GM12892 (cell line): ENCODE data around the gene VAV2. TPM values are rescaled to one million over a fixed set of nuclear protein-coding genes. Genes with fewer than 3 reads are reported as not detected.
A peak's percentile ranks its signal among the peaks of the same experiment; 100 is the strongest.

ENCODE experiments used
- DNase-seq: peaks from one replicate; pipeline ENCODE4 v3.0.0; 2011; ENCODE audit not compliant: insufficient read length
- FAIRE-seq: peaks from 2 replicates; lab custom pipeline; 2011; peaks lifted over from hg19 to GRCh38; lab: Jason Lieb, UNC
- POLR2A ChIP-seq: IDR thresholded peaks from 2 replicates; pipeline ENCODE4 v1.6.1; 2011; ENCODE audit warnings: low read depth, low read length, control low read depth
- POLR2AphosphoS5 ChIP-seq: IDR thresholded peaks from 2 replicates; pipeline ENCODE4 v1.6.1; 2011; ENCODE audit warnings: low read depth, low read length, control low read depth
- TAF1 ChIP-seq: IDR thresholded peaks from 2 replicates; pipeline ENCODE4 v1.6.1; 2011; ENCODE audit warnings: low read depth, mild to moderate bottlenecking, control low read depth, low read length, borderline replicate concordance
- polyA plus RNA-seq: library from polyadenylated mRNA; unstranded; fragments of >200 nt; gene quantifications from one replicate; pipeline ENCODE4 v1.2.1, GENCODE V29; 2012; ENCODE audit warnings: missing spikeins, inconsistent platforms; ENCODE audit not compliant: missing spikeins

The VAV2 gene, protein sequence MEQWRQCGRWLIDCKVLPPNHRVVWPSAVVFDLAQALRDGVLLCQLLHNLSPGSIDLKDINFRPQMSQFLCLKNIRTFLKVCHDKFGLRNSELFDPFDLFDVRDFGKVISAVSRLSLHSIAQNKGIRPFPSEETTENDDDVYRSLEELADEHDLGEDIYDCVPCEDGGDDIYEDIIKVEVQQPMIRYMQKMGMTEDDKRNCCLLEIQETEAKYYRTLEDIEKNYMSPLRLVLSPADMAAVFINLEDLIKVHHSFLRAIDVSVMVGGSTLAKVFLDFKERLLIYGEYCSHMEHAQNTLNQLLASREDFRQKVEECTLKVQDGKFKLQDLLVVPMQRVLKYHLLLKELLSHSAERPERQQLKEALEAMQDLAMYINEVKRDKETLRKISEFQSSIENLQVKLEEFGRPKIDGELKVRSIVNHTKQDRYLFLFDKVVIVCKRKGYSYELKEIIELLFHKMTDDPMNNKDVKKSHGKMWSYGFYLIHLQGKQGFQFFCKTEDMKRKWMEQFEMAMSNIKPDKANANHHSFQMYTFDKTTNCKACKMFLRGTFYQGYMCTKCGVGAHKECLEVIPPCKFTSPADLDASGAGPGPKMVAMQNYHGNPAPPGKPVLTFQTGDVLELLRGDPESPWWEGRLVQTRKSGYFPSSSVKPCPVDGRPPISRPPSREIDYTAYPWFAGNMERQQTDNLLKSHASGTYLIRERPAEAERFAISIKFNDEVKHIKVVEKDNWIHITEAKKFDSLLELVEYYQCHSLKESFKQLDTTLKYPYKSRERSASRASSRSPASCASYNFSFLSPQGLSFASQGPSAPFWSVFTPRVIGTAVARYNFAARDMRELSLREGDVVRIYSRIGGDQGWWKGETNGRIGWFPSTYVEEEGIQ
- 22.2 TPM for polyA plus RNA-seq

DNA sequence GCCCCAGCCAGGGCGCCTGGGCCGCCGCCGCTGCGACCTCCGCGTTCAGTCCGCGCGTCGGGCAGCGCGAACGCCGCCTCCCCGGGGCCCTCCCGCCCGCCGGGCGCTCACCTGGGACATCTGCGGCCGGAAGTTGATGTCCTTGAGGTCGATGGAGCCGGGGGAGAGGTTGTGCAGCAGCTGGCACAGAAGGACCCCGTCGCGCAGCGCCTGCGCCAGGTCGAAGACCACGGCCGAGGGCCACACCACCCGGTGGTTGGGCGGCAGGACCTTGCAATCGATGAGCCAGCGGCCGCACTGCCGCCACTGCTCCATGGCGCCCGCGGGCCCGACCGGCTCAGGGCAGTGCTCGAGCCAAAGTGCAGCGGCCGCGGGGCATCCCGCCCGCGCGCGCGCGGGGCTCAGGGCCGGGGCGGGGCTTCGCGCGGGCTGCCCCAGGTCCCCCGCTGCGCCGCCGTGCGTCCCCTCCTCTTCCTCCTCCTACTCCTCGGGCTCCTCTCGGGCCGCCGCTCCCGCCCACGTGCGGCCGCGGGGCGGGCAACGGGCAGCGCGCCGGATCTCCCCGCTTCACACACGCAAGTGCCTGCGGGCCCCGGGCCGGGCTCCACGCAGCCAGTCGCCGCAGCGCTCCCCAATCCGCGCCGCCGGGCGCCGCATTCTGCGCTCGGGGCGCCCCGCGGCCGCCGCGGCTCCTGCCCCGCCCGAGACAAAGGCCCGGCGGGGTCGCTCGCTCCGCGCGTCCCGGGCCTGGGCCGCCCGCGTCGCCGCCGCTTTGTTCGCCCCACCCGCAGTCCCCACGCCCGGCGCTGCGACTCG, at the start of gene VAV2:
Gene VAV2, minus strand, starts transcription at position 361 of the 816 bp plus-strand sequence. Its CDS starts 46 bp downstream, at position 315.
- DNase-seq = no peak
- TF ChIP-seq POLR2AphosphoS5 (0 out of 2 replicates have a peak, but pooled peaks have one; percentile 31), POLR2A (peak; percentile 65; the same call in 1 of the 2 replicates), TAF1 (no peak)
- peak; percentile 38 for FAIRE-seq

DNA sequence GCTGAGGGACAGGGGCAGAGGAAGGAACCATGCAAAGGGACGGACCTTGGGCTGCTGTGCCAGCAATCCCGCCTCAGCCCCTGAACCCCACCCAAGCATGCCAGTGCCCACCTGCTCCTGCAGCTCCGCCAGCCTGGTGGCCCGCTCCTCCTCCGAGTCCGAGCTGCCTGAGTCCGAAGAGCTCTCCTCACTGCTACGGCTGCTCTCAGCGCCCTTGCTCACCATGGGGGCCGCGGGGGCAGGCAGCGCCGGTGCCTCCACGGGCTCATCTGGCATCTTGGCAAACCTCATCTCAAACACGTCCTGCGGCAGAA, 49.5 kb upstream of the VAV2 start:
- DNase-seq (no peak), FAIRE-seq (no peak)
- TF ChIP-seq POLR2A = no peak
- no peak for TF ChIP-seq TAF1
- no peak for TF ChIP-seq POLR2AphosphoS5

DNA sequence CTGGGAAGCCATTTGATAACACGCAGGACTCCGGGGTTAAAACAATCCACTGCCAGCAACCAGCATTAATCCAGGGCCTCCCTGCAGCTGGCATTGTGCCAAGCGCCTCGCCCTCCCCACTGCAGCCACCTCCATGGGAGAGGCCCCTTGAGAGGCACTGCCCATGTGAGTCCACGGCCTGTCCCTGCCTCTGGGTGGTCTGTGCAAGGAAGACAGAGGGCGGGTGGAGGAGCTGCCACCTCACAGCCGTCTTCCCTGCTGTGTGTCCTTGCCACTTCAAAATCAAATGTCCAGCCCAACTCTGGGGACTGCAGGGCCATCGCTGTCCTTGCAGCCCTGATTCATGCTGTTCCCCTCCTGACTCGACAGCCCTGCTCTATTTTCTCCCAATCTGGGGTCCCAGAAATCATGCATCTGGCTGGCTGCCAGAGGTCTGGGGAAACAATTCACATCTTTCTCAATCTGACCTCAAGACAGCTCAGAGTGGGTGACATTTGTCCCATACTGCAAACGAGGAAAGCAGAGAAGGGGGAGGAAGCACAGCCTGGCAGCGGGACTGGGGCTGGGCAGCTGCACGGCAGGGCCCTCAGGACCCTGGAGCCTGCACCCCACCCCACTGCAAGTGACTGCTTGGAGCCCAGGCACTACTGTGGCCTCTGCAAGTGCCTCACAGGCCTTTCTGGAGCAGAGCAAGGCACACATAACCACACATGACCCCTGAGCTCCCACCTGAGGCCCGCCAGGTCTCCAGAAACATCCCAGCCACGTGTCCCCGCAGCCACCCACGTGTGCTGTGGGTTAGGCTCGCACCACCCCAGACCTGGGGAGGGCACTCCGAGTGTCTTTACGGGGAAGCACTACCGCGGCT, 48.9 kb upstream of the VAV2 start:
- DNase-seq (no peak), FAIRE-seq (no peak)
- TF ChIP-seq POLR2AphosphoS5 (no peak), TAF1 (no peak), POLR2A (no peak)

DNA sequence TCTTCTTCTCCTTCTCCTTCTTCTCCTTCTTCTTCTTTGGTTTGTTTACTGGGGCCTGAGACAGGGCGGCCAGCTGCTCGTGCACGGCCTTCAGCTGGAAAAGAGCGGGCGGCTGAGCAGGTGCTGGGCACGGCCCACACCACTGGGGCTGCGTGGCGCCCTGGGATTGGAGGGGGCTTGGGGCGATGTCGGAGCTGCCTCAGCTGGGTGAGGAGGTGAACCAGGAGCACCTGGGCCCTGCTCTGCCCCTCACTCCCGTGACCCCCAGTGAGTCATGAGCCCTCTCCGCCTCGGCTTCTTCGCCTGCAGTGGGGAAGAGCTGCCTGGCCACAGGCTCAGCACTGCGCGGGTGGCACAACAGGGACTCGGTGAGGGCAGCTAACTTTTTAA, 48.0 kb upstream of the VAV2 start:
- TF ChIP-seq TAF1 (no peak), POLR2AphosphoS5 (no peak), POLR2A (no peak)
- DNase-seq = no peak
- no peak for FAIRE-seq

DNA sequence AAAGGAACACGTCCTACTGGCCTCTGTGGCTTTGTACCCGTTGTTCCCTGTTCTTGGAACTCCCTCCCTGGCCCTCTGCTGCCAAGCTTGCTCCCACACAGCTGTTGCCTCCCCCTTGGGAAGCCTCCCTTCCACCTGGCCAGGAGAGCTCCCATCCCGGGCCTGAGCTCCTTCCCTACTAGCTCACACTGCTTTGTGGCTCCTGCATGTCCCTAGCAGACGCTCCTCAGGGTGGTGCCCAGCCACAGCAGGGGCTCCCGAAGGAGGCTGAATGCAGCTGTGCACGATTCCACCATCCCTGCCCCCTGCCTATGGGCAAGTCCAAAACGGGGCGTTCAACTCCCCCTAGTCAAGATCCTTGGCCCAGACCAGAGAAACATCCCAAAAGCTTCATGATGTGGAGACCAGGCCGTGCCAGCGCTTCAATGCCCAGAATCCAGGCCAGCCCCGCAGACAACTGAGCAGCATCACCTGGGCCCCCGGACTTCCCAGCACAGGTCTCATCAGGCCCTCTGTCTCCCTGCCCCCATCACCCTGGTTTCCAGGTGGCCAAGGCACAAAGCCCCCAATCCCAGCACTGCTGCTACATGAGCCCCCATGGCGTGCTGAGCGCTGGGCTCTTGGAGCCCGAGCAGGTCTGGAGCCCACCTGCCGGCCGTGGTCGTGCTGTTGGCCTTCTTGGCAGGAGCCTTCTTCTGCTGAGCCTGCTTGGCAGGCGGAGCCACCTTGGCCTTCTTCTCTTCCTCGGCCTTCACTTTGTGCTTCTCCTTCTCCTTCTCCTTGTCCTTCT, 47.5 kb upstream of the VAV2 start:
- no peak for DNase-seq
- TF ChIP-seq TAF1 (no peak), POLR2A (no peak), POLR2AphosphoS5 (no peak)
- FAIRE-seq = no peak

DNA sequence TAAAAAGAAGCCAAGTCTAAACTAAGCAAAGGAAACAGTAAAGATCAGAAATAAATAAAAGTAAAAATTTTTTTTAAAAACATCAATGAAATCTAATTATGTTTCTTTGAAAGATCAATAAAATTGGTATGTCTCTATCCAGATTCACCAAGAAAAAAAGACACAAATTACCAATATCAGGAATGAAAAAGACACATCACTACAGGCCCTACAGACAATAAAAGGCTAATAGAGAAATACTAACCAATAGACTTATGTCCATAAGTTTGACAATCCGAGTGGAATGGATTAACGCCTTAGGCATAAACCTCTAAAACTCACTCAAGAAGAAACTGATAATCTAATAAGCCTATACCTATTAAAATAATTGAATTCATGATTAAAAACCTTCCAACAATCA, 45.5 kb upstream of the VAV2 start:
- FAIRE-seq (no peak), DNase-seq (no peak)
- TF ChIP-seq POLR2AphosphoS5 (no peak), TAF1 (no peak)

DNA sequence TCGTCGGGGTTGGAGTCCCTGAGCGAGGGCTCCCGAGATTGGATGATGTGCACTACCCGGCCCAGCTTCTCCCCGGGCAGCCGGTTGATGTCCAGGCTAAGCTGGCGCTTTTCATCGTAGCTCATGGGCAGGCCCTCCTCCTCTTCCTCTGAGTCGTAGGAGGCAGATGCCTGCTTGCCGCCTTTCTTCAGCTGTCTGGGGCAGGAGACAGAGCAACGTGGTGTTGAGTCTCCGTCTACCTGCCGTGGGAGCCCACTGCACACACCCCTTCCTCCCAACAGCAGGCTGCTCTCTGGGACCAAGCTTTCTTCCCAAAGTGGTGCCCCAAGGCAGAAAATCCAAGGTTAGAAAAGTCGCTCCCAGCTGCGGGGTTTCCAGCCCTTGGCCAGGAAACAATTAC, 44.0 kb upstream of the VAV2 start:
- FAIRE-seq (no peak), DNase-seq (no peak)
- no peak for TF ChIP-seq POLR2AphosphoS5
- no peak for TF ChIP-seq TAF1
- no peak for TF ChIP-seq POLR2A

DNA sequence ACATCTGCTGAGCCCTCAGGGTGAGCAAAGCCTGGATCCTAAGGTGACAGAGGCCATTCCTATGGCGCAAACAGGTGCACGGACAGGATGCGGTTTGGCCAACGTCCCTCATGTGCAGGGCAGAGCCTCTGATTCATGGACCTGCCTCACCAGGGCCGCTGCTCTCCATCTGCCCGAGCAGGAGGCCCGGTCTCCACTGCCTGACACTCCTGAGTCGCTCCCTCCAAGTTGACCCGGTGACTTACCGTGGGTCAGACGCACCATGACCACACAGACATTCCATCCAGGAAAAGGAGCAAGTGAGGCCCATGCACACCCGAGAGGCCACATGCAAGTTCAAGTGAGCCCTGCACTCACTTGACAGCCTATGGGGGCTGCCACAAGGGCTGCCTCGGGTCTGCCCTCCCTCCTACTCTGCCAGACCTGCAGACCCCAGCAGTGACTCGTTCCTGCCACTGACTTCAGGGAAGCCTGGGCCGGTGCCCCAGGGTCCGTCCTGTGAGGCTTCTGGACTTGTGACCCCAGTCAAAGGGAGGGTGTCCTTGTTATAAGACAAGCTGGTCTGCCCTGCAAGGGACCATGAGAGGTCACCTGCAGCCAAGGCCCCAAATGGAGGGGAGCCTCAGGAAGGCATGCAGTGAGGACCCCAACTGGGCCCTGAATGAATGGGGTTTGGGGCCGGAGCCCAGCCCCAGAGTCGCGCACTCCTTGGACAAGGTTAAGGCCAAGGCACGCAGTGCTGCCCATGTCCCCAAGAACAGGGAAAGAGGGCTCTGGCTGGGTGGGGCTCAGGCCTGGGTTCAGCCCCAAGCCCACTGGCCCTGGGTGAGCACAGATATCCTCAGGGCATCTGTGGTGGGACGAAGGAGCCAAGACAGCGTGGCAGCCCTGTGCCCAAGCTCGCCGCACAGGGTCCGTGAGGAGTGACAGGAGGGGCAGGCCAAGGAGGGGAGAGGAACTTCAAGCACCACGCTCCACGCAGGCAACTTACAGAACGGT, 43.2 kb upstream of the VAV2 start:
- no peak for FAIRE-seq
- TF ChIP-seq POLR2A (no peak), POLR2AphosphoS5 (no peak), TAF1 (no peak)
- no peak for DNase-seq
